Measurements from ENCODE around the gene ESF1. TPM values are rescaled to one million over a fixed set of nuclear protein-coding genes. Genes with fewer than 3 reads are reported as not detected.

Gene ESF1
- total RNA-seq, 4 donors from 2014 or later: 4.7 to 21.9 (median 11.2) TPM

DNA sequence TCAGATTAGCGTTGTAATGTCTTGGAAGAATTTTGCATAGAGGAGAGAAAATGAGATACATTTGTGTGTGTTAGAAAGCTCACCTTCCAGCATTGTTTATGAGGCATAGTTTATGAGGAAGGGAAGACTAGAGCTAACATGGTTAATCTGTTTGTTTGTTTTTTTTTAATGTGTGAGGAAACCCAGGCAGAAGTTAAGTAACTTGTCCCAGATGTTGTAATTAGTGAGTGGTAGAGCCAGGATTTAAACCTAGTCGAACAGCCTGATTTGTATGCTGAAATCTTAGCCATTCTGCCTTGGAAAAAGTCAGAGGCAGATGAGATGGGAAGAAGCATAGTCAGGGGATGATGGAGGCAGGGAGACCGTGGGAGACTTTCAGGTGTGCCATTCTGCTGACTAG lies 29.2 kb upstream of the ESF1 start:
- Histone ChIP-seq H3K27me3 (no peaks in the 10 kb centered on the region), H3K27ac (no peak overlapping the region), H3K36me3 (peaks cover 9 to 99% (median 16%) of the 10 kb centered on the region in 3 donors), H3K4me1 (no peaks in the 10 kb centered on the region), H3K4me3 (no peak overlapping the region), H3K9me3 (no peaks in the 10 kb centered on the region)
- WGBS, 2 donors: 57 to 76% methylated on average over 3 of the region's 3 CpGs
- DNase-seq: no peak
- intact Hi-C loops (cut with DNase I): no loop called here
- TF ChIP-seq, protein P1, sequence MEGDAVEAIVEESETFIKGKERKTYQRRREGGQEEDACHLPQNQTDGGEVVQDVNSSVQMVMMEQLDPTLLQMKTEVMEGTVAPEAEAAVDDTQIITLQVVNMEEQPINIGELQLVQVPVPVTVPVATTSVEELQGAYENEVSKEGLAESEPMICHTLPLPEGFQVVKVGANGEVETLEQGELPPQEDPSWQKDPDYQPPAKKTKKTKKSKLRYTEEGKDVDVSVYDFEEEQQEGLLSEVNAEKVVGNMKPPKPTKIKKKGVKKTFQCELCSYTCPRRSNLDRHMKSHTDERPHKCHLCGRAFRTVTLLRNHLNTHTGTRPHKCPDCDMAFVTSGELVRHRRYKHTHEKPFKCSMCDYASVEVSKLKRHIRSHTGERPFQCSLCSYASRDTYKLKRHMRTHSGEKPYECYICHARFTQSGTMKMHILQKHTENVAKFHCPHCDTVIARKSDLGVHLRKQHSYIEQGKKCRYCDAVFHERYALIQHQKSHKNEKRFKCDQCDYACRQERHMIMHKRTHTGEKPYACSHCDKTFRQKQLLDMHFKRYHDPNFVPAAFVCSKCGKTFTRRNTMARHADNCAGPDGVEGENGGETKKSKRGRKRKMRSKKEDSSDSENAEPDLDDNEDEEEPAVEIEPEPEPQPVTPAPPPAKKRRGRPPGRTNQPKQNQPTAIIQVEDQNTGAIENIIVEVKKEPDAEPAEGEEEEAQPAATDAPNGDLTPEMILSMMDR (IDR thresholded peaks at IDR 0.05): no peak
- no peak for TF ChIP-seq POLR2A (IDR thresholded peaks at IDR 0.05)

DNA sequence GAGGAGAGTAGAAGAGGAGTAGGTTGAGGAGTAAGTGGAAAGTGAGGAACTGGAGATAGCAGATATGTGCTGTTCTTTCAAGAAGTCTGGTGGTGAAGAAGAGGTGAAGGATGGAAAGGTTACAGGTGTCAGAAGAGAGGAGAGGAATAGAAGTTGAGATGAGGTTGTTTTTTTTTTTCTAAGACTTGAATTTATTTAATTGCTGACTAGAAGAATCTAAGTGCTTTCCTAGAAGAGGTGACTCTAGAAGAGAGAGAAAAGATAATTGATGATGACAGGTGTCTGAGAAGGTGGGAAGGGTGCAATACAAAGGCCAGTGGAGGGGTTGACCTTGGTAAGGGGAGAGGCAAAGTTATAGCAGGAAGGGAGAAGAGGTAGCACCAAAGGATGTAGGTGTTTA lies 25.7 kb upstream of the ESF1 start:
- Histone ChIP-seq H3K4me3 (no peak overlapping the region), H3K9me3 (no peaks in the 10 kb centered on the region), H3K27me3 (no peaks in the 10 kb centered on the region), H3K4me1 (no peaks in the 10 kb centered on the region), H3K27ac (no peak overlapping the region), H3K36me3 (peaks cover 12 to 100% (median 13%) of the 10 kb centered on the region in 3 donors)
- intact Hi-C loops (cut with DNase I): no loop called here
- DNase-seq: no peak
- TF ChIP-seq POLR2A (IDR thresholded peaks at IDR 0.05): no peak
- TF ChIP-seq, protein P1 (IDR thresholded peaks at IDR 0.05): no peak

DNA sequence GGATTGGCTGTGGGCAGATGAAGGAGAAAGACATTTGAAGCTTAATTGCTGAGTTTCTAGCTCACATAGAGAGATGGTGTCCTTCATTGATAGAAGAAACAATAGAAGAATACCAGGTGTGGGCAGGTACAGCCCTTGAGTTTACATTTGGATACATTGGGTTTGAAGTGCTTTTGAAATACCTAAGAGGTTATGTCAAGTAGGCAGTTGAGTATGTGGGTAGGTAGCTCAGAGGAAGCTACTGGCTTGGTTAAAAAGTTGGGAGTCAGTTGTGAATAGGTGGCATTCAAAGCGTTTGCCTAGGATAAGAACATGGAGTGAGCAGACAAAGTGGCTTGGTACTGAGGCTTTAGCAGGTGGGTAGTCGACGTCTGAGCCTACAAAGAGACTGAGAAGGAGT lies 25.1 kb upstream of the ESF1 start:
- no peak overlapping the region for H3K27ac ChIP-seq
- peaks cover 12 to 100% (median 13%) of the 10 kb centered on the region in 3 donors for H3K36me3 ChIP-seq
- WGBS, 2 donors: 89 to 90% methylated on average over 3 of the region's 3 CpGs
- H3K4me1 ChIP-seq: no peaks in the 10 kb centered on the region
- no peaks in the 10 kb centered on the region for H3K9me3 ChIP-seq
- intact Hi-C loops (cut with DNase I): no loop called here
- TF ChIP-seq POLR2A (IDR thresholded peaks at IDR 0.05): no peak
- TF ChIP-seq, protein P1 (IDR thresholded peaks at IDR 0.05): no peak
- DNase-seq: no peak
- H3K27me3 ChIP-seq: no peaks in the 10 kb centered on the region
- no peak overlapping the region for H3K4me3 ChIP-seq

DNA sequence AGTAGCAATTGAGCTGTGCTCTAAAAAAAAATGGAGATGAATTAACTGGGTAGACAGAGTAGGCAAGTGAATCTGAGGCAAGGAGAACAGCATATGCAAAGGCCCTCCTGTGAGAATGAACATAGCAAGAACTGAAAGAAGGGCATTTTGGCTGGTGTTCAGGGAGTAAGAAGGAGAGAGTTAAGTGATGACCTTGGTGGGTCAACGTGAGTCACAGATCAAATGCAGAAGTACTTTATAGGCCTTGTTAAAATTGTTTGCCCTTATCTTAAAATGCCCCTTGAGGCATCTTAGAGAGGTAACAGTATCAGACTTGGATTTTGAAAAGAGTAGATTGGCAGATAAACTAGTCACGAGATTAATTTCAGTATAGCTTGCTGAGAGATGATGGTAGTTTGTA lies 24.7 kb upstream of the ESF1 start:
- TF ChIP-seq, protein P1 (IDR thresholded peaks at IDR 0.05): no peak
- TF ChIP-seq POLR2A (IDR thresholded peaks at IDR 0.05): no peak
- Histone ChIP-seq H3K4me3 (no peak overlapping the region), H3K4me1 (no peaks in the 10 kb centered on the region), H3K9me3 (no peaks in the 10 kb centered on the region), H3K27ac (no peak overlapping the region), H3K27me3 (no peaks in the 10 kb centered on the region), H3K36me3 (peaks cover 12 to 100% (median 13%) of the 10 kb centered on the region in 3 donors)
- intact Hi-C loops (cut with DNase I): no loop called here
- DNase-seq: no peak
- 98 to 100% methylated on average over 2 of the region's 2 CpGs for WGBS, 2 donors

DNA sequence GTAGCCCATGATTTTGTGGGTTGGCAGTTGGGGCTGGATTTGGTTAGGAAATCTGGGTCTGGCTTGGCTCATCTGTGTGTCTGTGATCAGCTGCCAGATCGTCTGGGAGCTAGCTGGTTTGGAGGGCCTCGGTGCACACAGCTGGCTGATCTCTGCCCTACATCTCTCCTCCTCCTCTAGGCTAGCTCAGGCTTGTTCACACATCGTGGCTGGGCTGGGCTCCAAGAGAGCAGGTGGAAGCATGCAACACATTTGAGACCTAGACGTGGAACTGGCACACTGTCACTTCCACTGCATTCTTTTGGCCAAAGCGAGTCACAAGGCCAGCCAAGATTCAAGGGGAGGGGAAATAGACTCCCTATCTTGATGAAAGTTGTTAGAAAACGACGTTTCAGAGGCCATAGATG lies 16.0 kb upstream of the ESF1 start:
- Histone ChIP-seq H3K27me3 (no peaks in the 10 kb centered on the region), H3K4me3 (no peak overlapping the region), H3K36me3 (peaks cover 3 to 89% (median 26%) of the 10 kb centered on the region in 3 donors), H3K27ac (peak overlapping the region in 2 of 4 donors; percentile 60 to 69), H3K4me1 (peaks cover 3 to 29% (median 12%) of the 10 kb centered on the region in 3 donors), H3K9me3 (no peaks in the 10 kb centered on the region)
- peak; percentile 33 for DNase-seq
- 6 to 18% methylated on average over 7 of the region's 7 CpGs for WGBS, 2 donors
- TF ChIP-seq, protein P1 (IDR thresholded peaks at IDR 0.05): no peak
- TF ChIP-seq POLR2A (IDR thresholded peaks at IDR 0.05): no peak
- intact Hi-C loops (cut with DNase I): no loop called here

Data from esophagus squamous epithelium (tissue), 5 donors.